LoVo (cell line): ENCODE measurements around the gene PSORS1C2.

Experiments used
- DNase-seq: peaks from one replicate; pipeline ENCODE4 v3.0.0-alpha.2; 2016; ENCODE audit warnings: low spot score

The PSORS1C2 gene

DNA sequence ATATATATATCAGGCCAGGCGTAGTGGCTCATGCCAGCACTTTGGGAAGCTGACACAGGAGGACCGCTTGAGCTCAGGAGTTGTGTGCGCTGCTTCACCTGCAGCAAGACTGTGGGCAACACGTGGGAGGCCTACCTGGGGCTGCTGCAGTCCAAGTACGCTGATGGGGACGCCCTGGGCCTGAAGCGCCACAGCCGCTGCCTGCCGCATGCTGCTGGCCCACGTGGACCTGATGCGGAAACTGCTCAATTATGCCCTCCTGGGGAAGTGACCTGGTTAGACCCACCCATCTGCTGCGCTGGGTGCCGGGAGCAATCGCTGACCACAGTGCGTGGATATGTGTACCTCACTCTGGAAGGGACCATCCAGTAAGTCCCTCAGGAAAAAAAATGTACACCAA lies 1.8 kb upstream of the PSORS1C2 start:
- no peak for DNase-seq

DNA sequence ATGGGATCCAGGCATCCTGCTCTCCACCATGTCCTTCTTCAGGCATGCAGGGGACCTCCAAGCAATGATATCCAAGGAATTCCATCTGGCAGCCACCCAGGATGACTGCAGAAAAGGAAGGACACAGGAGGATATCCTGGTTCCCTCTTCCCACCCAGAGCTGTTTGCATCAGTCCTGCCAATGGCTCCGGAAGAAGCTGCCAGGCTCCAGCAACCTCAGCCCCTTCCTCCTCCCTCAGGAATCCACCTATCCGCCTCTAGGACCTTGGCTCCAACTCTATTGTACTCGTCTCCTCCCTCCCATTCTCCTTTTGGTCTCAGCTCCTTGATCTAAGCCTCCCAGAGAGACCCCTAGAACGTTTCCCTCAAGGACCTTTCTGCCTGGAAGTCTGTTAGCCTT lies 733 bp upstream of the PSORS1C2 start:
- DNase-seq = no peak

DNA sequence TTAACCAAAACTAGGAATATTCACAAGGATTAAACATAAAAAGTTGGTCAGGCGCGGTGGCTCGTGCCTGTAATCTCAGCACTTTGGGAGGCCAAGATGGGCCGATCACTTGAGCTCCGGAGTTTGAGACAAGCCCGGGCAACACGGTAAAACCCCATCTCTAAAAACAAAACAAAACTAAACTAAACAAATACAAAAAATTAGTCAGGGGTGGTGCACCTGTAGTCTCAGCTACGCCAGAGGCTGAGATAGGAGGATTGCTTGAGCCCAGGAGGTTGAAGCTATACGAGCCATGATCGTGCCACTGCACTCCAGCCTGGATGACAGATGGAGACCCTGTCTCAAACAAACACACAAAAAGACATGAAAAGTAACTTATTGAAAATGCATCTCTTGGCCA lies 3.2 kb downstream of the PSORS1C2 start:
- no peak for DNase-seq

DNA sequence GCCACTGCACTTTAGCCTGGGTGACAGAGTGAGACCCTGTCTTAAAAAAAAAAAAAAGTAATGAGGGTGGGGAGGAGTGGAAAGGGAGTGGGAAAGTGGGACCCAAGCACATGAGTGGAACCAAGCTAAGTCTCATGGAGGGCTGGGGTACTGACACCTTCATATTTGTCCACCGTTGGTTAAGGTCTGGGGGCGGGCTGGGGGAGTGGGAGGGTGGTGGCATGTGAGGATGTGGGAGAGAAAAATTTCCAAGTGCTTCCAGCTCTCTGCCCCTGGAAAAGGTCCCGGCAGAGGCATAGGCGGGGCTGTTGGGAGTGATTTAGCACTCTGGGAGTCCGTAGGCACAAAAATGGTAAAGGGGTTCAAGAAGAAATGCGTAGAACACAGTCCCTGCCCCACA lies 6.1 kb downstream of the PSORS1C2 start:
- no peak for DNase-seq

DNA sequence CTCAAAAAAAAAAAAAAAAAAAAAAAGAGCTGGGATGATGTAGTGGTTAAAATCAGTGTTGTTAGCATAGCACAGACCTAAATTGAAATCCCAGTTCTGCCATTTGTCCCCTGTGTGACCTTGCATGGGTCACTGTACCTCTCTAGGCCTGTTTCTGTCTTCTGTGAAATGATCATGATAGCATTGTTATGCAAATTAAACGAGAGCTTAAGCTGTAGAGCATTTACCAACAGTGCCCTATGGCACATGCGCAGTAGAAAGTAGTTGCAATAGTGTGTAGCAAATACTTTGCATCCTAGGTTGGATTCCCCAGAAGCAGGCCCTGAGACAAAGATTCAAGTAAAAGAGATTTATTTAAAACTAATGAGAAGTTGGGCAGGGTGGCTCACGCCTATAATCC lies 7.3 kb downstream of the PSORS1C2 start:
- DNase-seq = no peak

DNA sequence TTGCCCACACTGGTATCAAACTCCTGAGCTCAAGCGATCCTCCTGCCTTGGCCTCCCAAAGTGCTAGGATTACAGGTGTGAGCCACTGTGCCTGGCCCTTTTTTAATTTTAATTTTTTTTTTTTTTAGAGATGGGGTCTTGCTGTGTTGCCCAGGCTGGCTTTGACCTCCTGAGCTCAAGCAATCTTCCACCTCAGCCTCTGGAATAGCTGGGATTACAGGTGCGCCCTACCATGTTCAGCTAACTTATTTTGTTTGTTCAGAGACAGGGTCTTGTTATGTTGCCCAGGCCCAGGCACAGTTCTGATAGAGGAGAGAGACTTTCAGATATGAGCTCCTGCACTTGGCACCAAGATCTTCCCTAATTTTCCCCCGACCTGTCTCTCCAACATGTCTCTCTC lies 8.1 kb downstream of the PSORS1C2 start:
- DNase-seq = no peak

DNA sequence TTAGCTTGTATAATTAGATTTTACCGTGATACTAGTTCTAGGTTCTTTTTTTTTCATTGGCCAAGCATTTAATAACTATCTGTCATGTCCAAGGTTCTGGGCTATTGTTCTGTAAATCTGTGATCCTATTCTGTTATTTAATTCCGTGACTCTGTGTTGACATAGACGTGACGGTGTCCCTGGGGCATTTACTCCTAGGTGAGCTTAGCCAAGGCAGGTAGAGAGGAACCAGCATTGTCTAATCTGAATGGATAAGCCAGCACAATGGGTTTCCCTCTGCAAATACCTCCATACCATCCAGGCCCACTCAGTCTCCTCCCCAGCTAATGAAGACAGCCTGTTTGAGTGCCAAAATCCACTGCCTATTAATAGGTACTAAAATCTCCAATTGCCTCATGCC lies 9.7 kb downstream of the PSORS1C2 start:
- no peak for DNase-seq

DNA sequence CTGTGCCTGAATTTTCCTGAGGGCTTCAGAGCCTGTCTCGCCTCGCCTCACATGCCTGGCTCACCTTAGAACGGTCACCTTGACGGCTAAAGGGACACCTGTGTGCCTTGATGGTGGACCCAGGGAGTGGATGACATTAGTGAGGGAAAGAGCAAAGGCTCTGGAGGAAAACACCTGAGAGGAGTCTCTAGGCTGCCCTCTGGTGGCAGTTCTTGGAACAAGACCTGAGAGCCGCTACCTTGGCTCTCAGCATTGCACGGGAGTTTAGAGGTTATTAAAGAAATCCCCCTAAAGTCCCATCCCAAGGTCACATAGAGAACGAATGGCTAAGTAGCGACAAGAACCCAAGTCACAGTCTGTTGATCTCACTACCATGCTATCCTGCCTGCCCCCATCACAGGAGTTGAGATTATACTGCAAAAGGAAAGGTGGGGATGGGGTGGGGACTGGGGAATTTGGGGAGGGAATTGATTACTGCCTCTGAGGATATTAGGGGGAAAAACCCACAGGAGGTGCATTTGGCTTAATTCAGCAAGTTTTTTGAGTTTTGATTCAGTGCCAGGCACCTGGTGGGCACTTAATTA lies 10.7 kb downstream of the PSORS1C2 start:
- DNase-seq = peak; percentile 66

DNA sequence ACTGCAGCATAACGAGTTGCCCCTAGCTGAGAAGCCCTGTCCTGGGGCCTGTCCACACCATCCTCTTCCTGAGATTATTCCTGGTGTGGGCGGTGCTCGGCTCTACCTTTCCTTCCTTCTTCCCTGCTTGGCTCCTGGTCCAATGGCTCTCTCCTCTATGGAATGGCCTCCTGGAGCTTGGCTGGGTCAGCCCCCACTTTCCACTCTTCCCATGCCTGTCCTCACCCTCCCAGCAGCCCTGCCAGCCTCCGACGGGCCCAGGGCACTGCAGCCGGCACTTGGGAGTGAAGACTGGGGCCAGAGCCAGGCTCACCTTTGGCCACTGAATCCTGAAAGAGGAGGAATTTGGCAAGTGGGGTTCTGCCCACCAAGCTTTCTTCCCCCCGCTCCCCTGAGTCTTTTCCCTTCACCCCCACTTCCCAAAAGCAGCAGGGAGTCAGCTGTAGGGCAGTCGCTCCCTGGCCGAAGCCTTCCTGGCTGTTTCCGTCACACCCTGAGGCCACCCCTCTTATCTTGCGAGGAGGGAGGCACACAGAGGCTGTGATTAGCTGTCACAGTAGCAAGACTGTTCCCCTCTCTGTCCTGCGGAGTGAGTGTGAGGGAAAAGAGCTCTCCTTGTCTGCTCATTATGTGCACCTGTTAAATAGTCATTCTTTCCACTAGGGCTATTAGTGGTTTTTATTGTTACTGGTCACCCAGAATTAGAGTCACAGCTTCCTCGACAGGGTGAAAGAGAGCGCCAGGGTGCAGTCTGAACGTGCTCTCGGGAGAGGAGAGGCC lies 12.3 kb downstream of the PSORS1C2 start:
- no peak for DNase-seq

DNA sequence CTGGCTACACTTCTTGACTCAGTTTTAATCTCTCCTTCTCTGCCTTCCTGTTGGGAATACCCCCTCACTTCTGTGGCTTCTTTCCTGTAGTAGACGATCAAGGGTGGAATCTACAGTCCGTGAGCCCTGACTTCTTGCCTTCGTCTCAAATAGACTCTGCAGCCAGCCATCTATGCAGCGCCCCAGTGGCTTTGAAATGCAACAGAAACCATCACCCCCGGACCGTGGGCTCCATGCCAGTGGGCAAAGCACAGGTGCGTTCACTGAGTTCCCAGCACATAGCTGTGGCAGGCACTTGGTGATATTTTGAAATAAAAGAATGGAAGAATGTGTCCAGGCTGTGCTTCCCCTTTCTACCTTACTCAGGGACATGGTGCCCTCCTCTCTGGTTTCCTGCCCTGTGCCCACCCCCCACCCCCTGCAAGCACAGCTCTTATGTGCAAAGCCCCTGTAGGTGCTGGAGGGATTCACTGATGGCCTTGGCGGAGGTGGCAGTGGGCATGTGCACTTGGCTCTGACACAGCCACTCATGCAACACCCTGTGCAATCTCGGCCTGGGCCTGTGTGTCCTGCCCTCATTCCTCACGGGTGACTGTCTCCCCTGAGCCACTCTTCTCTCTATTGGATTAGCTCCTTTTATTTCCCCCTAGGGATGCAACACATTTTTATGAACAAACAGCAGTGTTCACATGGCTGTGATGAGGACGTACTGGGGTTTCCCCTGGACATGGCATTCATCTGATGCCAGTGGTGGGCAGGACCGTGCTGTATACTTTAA lies 13.1 kb downstream of the PSORS1C2 start:
- DNase-seq = no peak

DNA sequence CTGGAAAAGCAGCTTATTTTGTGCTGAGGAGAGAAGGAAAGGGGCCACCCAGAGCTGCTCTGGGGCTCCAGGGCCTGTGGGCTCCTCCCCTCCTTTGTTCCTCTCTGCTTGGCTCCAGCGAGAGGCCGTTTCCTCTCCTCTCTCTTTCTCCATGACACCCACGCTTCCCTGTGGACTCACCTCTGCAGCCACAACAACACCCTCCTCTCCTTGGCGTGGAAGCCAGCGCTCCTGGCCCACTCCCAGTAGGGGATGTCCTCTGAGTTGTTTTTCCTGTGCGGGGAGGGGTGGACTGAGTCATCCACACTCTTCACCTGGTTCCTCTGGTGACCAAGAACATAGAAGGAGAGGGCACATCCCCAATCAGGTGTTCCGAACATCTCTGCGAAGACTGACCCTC lies 13.7 kb downstream of the PSORS1C2 start:
- peak; percentile 15 for DNase-seq

DNA sequence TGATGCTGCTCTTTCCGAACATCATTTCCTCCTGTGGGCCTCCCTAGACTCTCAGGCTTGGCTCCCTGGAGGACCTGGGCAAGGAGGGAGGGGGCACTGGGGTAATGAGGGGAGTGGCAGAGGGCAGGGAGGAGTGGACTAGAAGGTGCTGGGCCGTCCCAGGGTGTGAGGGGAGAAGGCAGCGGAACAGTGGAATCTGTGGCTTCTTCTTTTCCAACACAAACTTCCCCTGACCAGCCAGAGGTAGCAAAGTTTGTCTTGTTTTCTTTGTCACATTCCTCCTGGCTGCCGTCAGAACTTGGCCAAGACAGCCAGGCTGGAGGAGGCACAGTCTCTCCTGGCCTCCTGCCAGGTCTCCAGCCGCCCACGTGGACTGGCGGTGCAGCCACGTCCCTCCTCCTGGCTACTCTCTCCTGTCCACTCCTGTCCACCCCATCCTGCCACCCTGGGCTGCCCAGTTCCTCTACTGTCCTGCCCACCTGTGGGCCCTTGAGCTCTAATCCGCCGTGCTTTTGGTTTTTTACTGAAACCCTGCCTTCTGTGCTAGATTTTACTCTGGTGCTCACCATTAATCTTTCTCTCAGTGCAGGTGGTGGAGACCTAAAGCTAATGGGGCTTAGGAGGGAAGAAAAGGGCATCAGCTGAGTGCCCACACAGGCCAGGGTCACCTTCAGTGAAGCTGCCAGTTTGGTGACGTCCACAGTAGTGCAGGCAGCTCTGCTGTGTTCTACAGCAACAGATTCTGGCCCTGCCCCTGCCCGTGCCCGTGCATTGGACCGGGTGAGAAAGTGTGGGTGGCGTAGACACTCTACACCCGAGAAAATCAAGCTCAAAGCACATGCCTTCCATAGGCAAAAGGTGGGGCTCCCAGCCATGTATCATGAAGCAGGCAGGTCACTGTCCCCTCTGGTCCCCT lies 15.8 kb downstream of the PSORS1C2 start:
- no peak for DNase-seq

DNA sequence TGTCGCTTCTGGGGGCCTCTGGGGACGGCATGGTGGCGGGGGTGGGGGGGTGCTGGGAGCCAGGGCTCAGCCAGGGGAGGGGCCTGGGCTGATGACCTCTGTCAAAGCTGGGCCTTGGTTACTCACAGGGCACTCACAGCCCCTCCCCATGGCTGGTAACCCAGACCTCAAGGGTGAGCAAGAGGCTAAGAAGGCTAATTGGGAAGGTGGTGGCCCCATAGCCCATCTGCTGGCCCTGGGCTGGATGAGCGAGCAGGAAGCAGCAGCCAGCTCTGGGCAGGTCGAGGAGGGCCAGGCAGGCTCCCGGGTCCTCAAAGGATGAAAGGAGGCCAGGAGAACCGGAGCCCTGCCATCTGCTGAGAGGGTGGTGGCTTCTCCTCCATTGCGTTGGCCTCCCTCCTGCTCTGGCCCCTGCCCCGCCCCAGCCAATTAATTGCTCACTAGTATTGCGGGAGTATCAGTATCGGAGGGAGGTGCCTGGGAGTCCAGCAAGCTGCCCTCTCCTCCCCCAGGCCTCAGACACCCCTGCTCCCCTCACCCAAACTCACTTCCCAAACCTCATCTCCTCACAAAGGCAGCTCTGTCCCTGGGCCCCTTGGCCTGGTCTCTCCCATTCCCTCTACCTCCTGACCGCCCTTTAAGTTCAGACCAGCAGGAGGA lies 17.6 kb downstream of the PSORS1C2 start:
- DNase-seq = no peak

DNA sequence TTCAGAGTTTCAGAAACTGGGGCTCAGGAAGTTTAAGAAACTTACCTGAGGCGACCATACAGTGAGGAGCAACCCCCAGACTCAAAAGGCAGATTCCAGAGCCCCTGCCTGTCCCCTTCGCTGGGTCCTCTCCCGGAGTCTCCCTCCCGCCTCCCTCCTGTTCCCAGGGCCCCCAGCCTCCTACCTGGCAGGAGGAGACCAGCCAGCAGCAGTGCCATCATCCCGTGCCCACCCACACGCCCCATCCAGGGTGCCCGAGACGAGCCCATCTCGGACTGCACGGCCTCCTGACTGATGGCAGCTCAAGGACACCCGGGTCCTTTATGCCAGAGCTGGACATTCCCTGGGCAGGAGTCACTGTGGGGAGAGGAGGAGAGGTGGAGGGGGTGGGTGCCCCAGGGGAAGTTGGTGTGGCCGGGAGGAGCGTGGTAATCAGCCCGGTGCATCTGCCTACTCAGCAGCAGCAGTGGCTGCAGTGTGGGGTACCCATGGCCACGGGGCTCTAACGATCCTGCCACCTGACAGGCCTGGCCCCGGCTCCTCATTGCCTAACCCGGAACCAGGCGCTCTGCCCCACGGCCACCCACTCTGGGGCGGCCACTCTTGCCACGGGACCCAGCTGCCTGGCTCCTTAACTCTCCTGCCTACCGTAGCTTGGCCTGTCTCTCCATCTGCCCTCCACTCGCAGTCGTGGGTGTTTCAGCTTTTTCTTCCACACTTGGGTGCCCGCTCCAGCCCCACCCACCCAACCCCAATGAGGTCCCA lies 18.5 kb downstream of the PSORS1C2 start, which contains the start of gene CDSN:
Gene CDSN (minus strand): TSS at position 296 of the 765 bp plus-strand sequence. CDS start 27 bp downstream, at position 269.
- DNase-seq = no peak

DNA sequence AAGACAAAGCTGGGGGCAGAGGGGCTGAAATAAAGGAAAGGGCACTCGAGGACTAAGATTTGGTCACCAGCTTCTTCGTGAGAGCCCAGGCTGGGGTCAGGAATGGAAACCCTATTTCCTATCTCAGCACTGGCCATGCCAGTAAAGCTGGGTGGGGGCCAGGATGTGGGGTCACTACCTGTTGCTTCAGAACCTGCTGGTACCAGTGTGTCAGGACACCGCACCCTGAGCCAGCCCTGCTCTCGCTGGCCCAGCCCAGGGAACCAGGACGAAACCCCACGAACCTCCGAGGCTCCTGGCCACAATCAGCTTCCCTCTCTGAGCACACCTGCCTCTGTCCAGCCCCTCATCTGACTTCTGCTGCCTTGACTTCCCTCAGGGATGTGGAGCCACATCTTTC lies 20.7 kb downstream of the PSORS1C2 start:
- no peak for DNase-seq

DNA sequence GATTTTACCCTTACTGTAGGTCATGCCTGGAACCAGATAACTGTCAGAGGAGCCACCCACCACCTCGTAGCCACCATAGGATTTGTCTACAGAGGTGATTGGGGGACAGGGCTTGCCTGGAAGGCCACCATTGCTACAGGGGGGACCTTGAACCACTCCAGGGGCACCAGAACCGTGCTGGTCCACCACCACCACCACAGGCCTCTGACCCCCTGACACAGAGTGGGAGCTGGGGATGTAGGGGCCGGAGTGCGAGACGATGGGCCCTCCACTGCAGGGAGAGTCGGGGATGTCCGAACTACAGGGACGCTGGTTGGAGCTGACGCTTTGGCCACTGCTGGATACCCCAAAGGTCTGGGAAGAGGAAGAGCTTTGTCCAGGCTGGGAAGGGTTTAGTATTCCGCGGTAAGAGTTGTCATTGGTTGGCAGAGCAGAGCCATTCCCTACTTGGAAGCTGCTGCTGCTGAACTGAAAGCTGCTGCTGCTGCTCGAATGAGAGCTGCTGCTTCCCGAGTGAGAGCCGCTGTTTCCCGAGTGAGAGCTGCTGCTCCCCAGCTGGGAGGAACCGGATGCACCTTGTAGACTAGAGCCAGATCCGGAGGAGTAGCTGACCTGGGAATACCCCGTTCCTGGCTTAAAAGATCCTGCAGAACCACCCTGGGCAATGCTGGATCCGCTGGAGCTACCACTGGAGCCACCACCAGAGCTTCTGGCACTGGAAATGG lies 22.0 kb downstream of the PSORS1C2 start:
- DNase-seq = no peak

DNA sequence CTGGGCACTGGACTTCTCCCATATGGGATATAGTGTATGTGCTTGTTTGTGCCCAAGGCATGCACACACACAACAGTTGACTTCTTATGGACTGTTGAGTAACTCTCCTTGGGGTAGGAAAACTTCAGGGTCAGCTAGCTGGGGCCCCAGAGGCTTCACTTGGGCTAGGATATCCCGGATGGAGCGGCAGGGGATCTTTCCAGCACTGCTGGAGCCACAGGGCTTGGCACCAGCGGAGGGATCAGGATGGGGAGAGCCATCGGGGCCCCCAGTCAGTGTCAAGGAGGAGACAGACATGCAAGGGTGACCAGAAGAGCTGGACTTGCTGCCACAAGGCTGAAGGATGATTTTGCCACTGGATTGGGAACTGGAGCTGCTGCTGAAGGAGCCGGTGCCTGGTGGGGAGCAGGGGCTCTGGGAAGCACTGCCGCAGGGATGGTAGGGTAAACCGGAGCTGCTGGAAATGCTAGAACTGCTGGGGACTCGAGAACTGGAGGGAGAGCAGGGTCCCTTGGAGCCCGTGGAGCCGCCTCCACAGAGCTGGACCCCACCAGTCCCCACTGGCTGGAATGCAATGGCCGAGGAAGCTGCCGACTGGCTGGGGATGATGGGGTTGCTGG lies 22.8 kb downstream of the PSORS1C2 start:
- no peak for DNase-seq

DNA sequence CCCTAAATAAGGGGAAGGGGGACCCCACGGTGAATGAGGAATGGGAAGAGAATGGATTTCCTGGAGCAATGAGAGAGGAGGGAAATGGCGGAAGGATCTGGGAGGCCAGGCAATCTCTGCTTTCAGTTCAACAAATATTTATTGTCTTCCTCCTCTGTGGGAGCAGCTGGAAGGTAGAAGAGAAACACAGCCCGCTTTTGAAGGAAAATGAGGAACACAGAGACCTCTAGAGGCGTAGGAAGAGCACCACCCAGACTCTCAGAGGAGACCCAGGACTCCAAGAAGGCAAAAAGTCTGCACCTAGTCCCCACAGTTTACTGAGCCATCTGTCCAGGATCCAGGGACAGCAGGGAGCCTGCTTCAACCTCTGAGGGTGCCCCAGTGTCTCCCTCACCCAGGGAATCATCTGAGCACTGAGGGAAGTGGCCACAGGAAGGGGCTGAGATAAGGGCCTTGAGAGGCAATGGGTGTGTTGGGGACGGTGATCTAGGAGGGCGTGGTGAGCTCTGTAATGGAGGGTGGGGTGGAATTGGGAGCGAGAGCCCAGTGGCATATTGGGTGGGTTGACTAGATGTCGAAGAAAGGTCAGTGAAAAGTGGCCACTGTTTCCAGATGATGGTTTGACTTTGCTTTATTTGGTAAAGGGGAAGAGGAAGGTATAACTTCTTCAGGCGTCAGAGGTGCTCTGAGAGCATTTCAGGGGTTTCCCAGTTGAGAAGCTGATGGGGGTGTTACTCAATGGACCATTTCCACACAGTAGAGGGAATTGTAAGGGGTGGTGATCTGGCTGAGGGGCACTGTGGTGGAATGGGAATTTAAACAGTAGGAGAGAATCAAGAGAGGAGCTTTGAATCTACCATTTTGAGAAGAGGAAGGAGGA lies 23.7 kb downstream of the PSORS1C2 start:
- peak; percentile 74 for DNase-seq

DNA sequence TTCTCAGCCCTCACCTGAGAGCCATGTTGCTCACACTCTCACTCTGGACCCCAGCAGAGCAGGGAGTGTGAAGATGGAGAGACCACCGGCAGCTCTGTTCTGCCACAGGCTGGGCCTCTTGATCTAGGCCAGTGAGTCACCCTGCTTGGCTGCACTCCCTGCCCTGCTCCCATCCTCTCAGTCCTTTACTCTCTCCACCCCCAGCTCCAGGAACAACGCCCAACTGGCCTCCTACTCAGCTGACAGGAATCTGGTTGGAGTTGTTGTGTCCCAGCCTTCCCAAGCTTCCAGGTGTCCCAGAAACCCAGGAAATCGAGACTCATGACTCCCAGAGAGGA lies 24.4 kb downstream of the PSORS1C2 start, which contains the start of gene PSORS1C1:
Gene PSORS1C1 (plus strand): TSS at position 260 of the 338 bp plus-strand sequence. CDS start 14,833 bp downstream, outside the sequence.
- peak; percentile 96 for DNase-seq
